Osteocyte (in vitro differentiated cells): ENCODE measurements around the gene PLCD1. TPM values are rescaled to one million over a fixed set of nuclear protein-coding genes. Genes with fewer than 3 reads are reported as not detected.

ENCODE experiments used
- DNase-seq: peaks from one replicate; pipeline ENCODE4 v3.0.0; 2021; ENCODE audit warnings: mixed read lengths; ENCODE audit not compliant: unreplicated experiment; ENCODE audit errors: extremely low spot score
- H3K27ac Mint-ChIP-seq: one replicate; pipeline ENCODE4 v1.8.0; 2021; ENCODE audit warnings: mild to moderate bottlenecking, mixed read lengths; ENCODE audit not compliant: unreplicated experiment
- H3K27me3 Mint-ChIP-seq: one replicate; pipeline ENCODE4 v1.8.0; 2021; ENCODE audit warnings: mixed read lengths; ENCODE audit not compliant: unreplicated experiment
- H3K36me3 Mint-ChIP-seq: one replicate; pipeline ENCODE4 v1.8.0; 2021; ENCODE audit warnings: mixed read lengths; ENCODE audit not compliant: unreplicated experiment
- H3K4me1 Mint-ChIP-seq: one replicate; pipeline ENCODE4 v1.8.0; 2021; ENCODE audit warnings: mixed read lengths; ENCODE audit not compliant: unreplicated experiment
- H3K4me3 Mint-ChIP-seq: one replicate; pipeline ENCODE4 v1.8.0; 2021; ENCODE audit warnings: mild to moderate bottlenecking, moderate library complexity, mixed read lengths; ENCODE audit not compliant: unreplicated experiment
- H3K9me3 Mint-ChIP-seq: one replicate; pipeline ENCODE4 v1.8.0; 2021; ENCODE audit warnings: mixed read lengths; ENCODE audit not compliant: unreplicated experiment
- CTCF ChIP-seq: fragments of 200-600 bp; sonication (generic); IDR thresholded peaks from 2 replicates; pipeline ENCODE4 v1.5.0; 2021; ENCODE audit warnings: antibody characterized with exemption, mild to moderate bottlenecking, moderate library complexity
- total RNA-seq: library from RNA; stranded (reverse); gene quantifications from 2 replicates; pipeline ENCODE4 v1.2.1, GENCODE V29; 2021

Gene PLCD1
- total RNA-seq, 1 donor from 2014 or later, result 21.8 TPM

GRCh38 chr3:37971467-37971866, 58.0 kb downstream of the PLCD1 start:
- peaks cover 30% of the 10 kb centered on the region for H3K4me1 Mint-ChIP-seq
- no peak for DNase-seq
- H3K9me3 Mint-ChIP-seq, result no peaks in the 10 kb centered on the region
- no peaks in the 10 kb centered on the region for H3K27me3 Mint-ChIP-seq
- H3K36me3 Mint-ChIP-seq, result peaks cover 38% of the 10 kb centered on the region
- H3K4me3 Mint-ChIP-seq, result no peak overlapping the region
- TF ChIP-seq CTCF, result no peak
- no peak overlapping the region for H3K27ac Mint-ChIP-seq

- H3K27ac Mint-ChIP-seq, result no peak overlapping the region
- peaks cover 41% of the 10 kb centered on the region for H3K36me3 Mint-ChIP-seq
- H3K9me3 Mint-ChIP-seq, result no peaks in the 10 kb centered on the region
- H3K4me1 Mint-ChIP-seq, result peaks cover 30% of the 10 kb centered on the region
- DNase-seq, result no peak
- H3K4me3 Mint-ChIP-seq, result no peak overlapping the region
- no peak for TF ChIP-seq CTCF
- no peaks in the 10 kb centered on the region for H3K27me3 Mint-ChIP-seq
Measured at GRCh38 chr3:37970802-37971201, 58.6 kb downstream of the PLCD1 start.

- TF ChIP-seq CTCF, result no peak
- no peaks in the 10 kb centered on the region for H3K27me3 Mint-ChIP-seq
- H3K9me3 Mint-ChIP-seq, result no peaks in the 10 kb centered on the region
- H3K36me3 Mint-ChIP-seq, result peaks cover 35% of the 10 kb centered on the region
- no peak for DNase-seq
- peaks cover 35% of the 10 kb centered on the region for H3K4me1 Mint-ChIP-seq
- H3K27ac Mint-ChIP-seq, result peak overlapping the region; percentile 71
- no peak overlapping the region for H3K4me3 Mint-ChIP-seq
Measured at GRCh38 chr3:37969596-37970100, 59.8 kb downstream of the PLCD1 start.

GRCh38 chr3:37968813-37969595, 60.4 kb downstream of the PLCD1 start:
- Mint-ChIP-seq H3K4me3 (no peak overlapping the region), H3K9me3 (no peaks in the 10 kb centered on the region), H3K27me3 (no peaks in the 10 kb centered on the region), H3K4me1 (peaks cover 38% of the 10 kb centered on the region), H3K27ac (peak overlapping the region; percentile 71), H3K36me3 (peaks cover 33% of the 10 kb centered on the region)
- TF ChIP-seq CTCF, result no peak
- no peak for DNase-seq

GRCh38 chr3:37968199-37968598, 61.2 kb downstream of the PLCD1 start:
- Mint-ChIP-seq H3K4me1 (peaks cover 40% of the 10 kb centered on the region), H3K9me3 (no peaks in the 10 kb centered on the region), H3K27me3 (no peaks in the 10 kb centered on the region), H3K4me3 (no peak overlapping the region), H3K27ac (peak overlapping the region; percentile 39), H3K36me3 (peaks cover 25% of the 10 kb centered on the region)
- TF ChIP-seq CTCF, result no peak
- DNase-seq, result no peak
